Measurements from ENCODE around the gene DDX49.

DNA sequence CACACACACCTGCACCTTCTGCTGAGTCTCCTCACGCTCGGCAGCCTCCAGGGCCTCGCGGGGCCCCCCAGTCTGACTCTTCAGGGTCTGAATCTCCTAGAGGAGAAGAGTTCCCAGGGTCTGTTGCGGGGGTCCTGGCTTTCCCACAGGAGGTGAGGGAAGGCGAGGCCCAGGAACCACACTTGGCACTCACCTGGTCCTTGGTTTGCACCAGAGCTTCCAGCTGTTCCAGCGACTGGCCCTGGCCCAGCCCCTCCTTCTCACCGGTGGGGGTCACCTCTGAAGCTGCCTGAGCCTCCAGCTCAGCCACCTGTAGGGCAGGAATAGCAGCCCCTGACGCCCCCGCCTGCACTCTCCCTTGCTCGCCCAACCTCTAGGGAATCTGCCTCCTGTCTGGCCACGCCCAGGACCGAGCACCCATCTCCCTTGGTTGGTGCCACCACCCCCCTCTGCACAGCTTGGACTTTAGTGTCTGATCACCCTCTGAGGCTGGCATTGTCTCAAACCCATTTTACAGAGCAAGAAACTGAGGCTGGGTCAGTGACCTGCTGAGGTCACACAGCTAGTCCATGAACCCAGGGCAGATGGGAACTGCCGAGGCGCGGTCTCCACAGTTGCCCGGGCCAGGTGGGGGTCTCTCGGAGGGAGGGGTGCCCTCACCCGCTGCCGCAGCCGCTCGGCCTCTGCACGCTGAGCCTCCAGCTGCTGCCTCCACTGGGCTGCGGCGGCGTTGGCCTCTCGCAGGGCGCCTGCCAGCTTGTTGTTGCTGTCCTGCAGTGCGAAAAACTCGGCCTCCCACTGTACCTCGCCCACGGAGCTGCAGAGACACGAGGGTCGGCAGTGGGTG is 12.0 kb downstream of the DDX49 start:
- no peak for TF ChIP-seq EZH2phosphoT487 (IDR thresholded peaks at IDR 0.05; ENCODE audit: borderline replicate concordance, low read length)
- TF ChIP-seq, protein P1, sequence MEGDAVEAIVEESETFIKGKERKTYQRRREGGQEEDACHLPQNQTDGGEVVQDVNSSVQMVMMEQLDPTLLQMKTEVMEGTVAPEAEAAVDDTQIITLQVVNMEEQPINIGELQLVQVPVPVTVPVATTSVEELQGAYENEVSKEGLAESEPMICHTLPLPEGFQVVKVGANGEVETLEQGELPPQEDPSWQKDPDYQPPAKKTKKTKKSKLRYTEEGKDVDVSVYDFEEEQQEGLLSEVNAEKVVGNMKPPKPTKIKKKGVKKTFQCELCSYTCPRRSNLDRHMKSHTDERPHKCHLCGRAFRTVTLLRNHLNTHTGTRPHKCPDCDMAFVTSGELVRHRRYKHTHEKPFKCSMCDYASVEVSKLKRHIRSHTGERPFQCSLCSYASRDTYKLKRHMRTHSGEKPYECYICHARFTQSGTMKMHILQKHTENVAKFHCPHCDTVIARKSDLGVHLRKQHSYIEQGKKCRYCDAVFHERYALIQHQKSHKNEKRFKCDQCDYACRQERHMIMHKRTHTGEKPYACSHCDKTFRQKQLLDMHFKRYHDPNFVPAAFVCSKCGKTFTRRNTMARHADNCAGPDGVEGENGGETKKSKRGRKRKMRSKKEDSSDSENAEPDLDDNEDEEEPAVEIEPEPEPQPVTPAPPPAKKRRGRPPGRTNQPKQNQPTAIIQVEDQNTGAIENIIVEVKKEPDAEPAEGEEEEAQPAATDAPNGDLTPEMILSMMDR (conservative IDR thresholded peaks at IDR 0.05; ENCODE audit: low read depth, low read length), result no peak
- TF ChIP-seq EZH2 (IDR thresholded peaks at IDR 0.05; ENCODE audit: low read length, unreplicated experiment), result no peak
